GM21723 (cell line): ENCODE results near the gene RAPGEF3.

Experiments
- ATAC-seq: cut with Tn5 transposase; IDR thresholded peaks from one replicate; pipeline ENCODE4 v1.9.1; 2021; ENCODE audit warnings: mild to moderate bottlenecking, moderate library complexity; ENCODE audit not compliant: unreplicated experiment

The RAPGEF3 gene, protein sequence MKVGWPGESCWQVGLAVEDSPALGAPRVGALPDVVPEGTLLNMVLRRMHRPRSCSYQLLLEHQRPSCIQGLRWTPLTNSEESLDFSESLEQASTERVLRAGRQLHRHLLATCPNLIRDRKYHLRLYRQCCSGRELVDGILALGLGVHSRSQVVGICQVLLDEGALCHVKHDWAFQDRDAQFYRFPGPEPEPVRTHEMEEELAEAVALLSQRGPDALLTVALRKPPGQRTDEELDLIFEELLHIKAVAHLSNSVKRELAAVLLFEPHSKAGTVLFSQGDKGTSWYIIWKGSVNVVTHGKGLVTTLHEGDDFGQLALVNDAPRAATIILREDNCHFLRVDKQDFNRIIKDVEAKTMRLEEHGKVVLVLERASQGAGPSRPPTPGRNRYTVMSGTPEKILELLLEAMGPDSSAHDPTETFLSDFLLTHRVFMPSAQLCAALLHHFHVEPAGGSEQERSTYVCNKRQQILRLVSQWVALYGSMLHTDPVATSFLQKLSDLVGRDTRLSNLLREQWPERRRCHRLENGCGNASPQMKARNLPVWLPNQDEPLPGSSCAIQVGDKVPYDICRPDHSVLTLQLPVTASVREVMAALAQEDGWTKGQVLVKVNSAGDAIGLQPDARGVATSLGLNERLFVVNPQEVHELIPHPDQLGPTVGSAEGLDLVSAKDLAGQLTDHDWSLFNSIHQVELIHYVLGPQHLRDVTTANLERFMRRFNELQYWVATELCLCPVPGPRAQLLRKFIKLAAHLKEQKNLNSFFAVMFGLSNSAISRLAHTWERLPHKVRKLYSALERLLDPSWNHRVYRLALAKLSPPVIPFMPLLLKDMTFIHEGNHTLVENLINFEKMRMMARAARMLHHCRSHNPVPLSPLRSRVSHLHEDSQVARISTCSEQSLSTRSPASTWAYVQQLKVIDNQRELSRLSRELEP

DNA sequence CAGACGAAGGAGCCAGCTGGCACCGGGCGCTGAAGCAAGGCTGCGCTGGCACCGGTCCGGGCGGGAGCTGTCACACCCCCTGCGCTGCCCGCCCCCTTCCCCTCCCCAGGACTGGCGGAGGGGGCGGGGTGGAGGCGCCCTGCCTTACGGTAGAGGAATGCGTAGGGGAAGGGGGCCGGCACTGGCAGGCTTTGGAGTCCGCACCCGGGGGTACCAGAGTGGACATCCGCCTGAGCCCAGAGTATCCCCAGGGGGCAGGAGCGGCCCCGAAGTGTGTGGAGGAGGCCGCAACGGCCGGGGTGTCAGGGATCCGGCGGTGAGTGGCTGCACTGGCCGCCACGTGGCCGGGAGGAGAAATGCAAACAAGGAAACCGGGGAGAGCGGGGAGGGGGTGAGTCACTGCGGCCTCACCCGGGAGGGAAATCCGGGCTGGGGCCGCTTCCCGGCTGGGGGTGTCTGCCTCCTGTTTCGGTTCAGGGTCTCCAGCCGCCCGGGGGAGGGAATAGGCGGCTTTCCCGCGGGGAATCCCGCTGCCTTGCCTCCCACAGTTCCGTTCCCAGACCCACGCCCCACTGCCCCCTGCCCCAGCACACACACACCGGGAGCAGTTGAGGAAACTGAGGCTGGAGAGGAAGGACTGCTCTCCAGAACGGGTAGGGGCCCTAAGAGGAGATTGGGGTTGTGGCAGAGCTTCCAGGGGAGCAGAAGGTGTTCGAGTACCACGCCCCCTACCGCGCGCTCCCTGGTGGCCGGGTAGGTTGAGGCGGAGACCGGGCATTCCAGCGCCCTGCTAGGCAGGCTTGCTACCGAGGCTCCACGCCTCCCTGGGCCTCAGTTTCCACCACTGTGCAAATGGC lies at the start of gene RAPGEF3:
Gene RAPGEF3, minus strand, starts transcription at position 47 of the 857 bp plus-strand sequence. CDS start 324 bp downstream, outside the sequence.
- ATAC-seq = peak; percentile 68

DNA sequence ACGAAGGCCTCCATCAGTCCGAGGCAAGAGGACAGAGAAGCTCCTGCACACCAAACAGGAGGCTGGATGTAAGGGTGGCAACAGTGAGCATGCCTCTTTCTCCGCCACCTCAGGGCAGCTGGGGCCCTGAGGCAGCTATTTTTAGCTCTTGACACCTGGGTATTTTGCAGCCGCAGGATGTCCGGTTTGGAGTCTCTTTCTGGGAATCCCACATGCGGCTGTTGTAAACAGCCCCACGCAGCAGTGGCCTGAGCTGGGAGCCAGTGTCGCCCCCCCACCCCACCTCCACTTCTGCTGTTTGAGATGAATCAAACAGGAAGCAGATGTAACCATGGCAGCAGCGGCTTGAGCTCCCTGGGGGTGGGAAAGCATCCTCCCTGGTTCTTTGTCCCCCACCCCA lies 49.4 kb upstream of the RAPGEF3 start:
- peak; percentile 51 for ATAC-seq

DNA sequence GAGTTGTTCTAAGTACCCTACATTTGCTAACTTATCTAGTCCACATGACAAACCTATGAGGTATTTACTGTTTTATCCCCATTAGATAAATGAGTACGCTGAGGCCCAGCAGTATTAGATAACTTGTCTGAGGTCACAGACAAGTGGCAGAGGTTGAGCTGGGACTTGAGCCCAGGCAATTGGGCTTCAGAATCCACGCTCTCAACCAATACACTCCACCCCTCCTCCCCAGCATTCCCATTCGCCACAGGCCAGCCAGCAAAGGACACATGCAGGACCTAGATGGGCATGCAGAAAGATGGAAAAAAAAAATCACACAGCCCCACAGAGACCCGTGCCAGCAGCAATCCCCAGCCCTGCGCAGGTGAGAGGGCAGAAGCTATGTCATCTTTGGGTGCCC lies 48.7 kb upstream of the RAPGEF3 start:
- ATAC-seq = no peak

DNA sequence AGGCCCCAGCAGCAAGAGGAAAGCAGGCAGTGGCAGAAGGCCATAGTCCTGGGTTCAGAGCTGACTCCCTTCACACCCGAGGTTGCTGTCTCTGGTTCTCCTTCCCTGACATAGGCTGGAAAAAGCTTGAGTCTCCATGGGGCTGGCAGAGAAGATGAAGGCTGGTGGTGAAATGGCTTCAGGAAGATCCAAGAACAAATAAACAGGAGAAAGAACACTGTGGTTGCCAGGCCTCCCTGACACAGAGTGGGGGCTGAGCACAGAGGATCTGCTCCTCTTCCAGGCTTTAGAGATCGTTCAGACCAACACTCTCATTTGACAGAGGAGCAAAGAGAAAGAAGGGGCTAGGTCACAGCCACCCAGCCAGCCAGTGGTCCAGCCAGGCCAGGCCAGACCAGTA lies 46.7 kb upstream of the RAPGEF3 start:
- ATAC-seq = no peak

DNA sequence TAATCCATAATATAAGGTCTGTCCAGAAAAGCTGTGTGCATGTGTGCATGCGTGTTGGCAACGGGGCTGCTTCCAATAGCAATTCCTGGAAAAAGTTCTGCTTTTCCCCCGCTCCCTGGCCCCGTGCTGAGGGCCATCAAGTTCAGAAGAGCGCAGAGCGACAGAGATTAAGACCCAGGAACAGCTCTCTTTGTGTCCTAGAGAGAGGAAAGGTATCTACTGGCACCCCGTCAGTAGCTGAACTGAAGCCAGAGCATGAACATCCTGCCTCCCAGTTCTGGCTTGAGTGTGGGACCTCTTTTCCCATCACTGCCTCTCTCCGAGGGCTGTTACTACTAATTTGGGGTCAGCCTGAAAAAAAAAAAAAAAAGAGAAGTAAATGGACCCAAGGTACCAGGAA lies 45.5 kb upstream of the RAPGEF3 start:
- ATAC-seq = no peak

DNA sequence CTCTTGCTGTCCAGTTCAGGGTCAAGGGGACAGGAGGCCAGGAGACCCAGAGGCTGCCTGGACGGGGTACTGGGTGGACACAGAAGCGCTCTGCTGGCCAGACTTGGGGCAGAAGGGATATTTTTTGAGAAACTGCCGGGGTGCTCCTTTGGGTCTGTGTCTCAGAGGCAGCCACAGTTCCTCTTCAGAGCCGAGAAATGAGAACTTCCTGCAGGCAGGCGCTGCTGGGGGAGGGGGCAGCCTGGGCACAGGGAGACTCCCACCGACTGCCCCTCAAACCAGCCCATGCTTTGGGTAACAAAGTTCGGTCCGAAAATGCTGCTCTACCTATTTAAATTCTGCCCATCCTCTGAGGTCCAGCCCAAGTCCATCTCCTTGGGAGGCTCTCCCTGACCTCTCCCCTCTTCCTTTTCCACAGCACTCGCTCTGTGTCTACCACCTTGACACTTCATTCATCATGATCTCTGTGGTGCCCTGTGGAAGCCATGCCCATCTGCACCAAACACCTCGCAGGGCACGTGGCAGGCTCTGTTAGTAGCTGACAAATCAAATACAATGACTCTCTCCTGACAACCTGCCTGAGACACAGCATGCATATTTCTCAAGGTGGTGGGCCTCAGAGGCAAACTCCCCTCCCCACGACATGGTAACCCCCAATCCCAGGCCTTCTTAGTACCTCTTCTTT lies 44.7 kb upstream of the RAPGEF3 start:
- ATAC-seq = no peak

DNA sequence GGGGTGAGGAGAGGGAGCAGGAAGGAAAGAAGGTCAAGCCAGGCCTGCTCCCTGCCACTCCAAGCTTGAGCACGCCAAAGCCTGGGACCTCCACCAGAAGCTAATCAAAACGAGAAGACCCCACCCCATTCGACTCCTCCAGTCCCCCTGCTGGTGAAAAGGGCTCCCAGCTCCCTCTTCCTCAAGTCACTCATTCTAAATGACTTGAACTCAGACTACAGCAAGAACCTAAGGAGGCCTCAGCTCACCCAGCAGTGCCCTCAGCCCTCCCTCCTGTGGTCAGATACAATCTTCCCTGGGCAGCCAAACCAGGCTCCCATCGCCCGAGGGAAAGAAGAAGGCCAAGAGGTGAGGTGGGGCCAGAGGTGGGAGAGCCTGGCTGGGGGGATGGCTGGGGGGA lies 43.6 kb upstream of the RAPGEF3 start:
- ATAC-seq = no peak

DNA sequence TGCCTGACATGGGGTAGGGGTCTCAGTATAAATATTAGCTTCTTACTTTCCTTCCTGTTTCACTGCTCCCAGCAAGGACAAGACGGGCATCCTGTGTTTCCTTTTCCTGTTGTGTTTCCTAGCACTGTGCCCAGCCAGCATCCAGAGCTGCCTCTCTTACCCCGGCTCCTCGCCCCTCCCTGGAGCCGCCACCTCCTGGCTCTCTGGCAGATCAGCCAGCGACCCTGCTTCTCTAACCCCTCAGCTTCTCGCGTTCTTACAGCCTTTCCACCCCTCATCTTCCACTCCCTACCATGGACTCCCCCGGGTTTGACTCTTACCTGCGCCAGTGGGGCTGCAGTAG lies 43.2 kb upstream of the RAPGEF3 start:
- no peak for ATAC-seq

DNA sequence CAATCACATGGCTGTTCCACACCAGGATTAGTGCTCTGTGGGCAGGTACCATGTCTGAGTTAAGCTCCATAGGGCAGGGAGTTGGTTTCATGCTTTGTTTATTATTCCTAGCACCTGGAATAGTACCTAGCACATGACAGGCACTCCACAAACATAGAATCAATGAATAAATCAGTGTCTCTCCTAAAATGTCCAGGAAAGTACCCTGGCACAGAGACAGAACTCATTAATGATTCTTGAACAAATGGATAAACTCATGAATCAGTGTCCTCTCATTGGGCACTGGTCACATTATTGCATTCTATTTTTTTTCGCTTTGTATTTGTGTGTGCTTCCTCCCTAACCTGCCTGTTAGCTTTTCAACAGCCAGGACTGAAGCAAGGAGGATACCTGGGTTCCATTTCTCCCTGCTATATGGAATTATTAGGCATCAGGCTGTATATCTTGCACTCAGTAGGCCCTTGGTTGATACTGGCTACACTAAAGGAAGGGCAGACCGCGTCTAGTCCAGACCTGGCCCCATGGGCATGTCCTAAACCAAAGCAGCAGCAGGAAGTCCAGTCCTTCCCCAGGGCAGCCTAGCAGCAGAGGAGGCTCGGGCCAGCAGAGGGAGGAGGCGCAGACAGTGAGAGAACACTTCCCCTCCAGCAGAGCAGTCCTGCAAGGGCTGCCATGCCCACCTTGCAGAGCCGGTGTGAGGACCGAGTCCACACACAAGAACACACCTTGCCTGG lies 42.7 kb upstream of the RAPGEF3 start:
- ATAC-seq = no peak

DNA sequence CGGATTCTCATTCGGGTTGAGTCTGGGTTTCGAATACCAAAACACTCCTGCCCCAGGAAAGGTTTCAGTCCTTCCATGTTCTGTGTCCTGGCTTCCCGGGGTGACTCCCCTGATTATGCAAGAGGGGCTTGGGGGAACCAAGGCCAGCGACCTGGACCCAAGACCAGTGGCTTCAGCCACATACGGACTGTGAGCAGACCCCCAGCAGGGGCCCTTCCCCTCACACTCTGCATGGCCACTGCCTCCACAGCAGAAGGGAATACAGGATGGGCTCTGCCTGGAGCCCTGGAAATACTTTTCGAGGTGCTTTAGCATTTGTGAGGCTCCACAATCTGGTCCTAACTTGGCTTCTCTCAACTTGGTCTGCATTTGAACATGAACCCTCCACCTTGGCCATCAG lies 41.9 kb upstream of the RAPGEF3 start:
- no peak for ATAC-seq

DNA sequence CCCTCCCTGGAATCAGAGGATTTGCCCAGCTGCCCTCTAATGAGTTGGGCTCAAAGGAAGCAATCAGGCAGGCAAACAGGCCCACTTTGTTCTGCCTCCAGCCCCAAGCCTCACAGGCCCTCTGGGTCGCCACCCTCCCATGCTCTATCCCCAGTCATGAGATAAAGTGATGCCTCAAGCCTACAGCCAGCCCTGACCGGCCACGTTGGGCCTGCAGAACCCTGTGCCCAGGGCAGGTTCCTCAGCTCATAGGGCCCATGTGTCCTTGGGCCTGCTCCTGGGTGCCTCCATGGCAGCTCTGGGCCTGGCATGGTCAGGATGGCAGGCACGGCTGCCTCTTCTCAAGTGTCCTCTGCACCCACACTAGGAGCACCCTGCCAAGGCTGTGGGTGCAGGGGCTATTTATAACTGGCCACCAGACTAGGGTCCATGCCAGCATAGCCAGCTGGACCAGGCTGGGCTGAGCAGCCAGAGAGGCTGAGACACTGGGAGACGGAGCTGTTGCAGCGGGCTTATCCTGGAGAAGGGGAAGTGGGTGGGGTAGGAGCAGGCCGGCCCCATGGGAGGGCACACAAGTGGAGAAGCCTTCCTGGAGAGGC lies 40.8 kb upstream of the RAPGEF3 start:
- ATAC-seq = no peak

DNA sequence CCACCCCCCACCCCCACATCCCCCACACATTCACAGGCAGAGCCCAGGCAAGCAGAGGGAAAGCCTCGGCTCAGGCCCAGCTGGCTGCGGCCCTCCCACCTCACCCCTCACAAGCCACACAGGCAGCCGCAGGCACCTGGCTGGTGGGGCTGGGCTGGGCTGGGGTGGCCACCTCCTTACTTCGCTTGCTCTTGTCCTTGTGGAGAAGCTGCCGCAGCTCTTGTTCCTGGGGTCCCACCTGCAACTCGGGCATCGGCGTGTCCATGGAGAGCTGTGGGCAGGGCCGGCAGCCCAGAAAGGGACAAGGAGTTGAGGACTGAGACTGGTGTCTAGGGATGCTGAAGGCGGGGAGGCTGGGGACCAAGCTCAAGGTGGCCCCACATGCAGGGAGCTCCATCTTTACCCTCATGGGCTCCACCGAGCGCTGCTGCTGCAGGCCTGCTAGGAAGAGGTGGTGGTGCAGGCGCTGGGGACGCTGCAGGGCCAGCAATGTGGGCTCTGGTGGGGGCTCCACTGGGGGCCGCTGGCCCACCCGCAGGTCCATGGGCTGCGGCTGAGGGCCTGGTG lies 39.8 kb upstream of the RAPGEF3 start:
- ATAC-seq = no peak

DNA sequence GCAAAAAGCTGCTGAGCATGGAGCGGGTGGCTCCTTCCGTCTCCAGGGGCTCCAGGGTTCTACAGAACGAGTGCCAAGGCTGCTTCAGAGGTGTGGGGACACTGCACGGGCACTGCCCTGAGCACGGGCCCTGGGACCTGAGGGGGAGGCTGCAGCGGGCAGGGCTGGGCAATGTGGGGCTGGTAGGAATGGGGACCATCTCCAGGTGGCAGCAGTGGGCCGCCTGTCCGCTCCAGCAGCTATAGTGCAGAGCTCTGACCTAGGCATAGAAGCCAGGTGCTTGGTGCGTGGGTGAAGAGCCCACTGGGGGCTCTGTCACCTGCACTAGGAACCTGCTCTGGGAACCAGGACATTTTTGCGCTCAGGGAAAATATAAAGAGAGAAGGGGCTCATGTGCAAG lies 38.8 kb upstream of the RAPGEF3 start:
- ATAC-seq = peak; percentile 67

DNA sequence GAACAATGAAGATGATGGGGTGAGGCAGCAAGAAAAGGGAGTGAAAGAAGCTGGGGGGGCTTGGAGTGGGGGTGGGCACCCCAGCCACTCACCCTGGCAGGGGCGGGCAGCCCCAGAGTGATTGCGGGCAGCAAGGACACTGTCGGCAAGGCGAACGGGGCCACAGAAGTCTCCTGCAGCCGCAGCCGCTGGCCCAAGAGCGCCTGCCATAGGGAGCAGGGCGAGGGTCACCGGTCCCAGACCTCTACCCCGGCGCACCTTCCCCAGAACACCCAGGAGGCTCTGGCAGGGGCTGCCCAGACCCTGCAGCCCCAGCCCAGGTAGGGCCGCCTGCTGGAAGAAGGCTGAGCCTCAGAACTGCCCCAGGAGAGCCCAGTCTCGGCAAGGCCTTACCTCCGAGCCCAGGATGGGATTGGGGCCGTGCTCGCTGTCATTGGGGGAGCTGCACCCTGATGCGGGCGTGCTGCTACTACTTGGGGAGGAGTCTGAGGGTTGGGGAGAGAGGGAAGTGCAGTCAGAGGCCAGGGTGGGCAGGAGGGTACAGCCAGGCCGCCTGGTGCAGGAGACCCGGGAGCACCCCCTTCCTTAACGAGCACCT lies 37.2 kb upstream of the RAPGEF3 start:
- ATAC-seq = no peak

DNA sequence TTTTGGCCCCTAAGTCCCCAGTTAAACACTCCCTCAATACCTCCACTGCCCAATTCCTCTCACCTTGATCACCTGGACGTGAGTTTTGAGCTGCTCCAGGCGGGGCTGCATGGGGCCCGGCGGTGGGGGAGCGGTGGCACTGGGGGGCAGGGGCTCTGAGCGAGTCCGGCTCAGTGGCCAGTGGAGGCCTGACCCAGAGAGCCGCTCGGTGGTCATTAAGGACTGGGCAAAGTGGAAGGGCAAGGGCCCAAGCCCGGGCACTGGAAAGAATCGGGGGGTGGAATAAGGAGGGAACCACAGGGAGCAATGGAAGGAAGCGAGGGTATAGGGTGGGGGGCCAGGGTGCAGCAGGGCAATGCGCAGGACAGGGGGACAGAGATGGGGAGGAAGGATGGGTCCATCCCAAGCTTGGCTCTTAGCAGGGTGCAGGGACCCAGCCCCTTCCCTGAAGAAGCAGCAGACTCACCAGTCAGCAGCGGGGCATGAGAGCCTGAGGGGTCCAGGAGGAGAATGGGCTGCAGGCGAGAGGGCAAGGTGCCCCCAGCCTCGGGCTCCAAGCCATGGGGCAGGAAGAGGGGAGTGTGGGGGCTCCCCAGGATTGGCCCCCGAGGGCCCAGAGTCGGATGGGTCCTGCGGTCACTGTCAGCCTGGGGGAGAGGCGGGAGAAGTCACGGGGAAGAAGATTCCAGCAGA lies 36.6 kb upstream of the RAPGEF3 start:
- no peak for ATAC-seq

DNA sequence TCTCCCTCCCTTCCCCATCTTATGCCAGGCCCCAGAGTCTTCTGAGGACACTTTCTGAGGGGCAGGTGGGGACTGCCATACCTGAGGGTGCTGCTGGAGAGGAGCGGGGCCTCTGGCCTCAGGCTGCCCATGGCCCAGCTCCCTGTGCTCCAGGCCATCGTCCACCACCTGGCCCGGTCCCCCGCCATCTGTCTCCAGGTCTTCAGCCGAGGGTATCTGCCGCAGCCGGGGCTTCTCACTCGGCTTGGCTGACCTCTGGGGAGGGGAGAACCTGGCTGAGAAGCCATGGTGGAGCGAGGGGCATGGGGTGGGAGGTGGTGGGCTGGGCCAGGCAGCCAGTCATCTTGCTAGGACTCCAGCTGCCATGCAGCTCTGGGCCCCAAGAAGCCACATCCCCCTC lies 36.0 kb upstream of the RAPGEF3 start:
- no peak for ATAC-seq

DNA sequence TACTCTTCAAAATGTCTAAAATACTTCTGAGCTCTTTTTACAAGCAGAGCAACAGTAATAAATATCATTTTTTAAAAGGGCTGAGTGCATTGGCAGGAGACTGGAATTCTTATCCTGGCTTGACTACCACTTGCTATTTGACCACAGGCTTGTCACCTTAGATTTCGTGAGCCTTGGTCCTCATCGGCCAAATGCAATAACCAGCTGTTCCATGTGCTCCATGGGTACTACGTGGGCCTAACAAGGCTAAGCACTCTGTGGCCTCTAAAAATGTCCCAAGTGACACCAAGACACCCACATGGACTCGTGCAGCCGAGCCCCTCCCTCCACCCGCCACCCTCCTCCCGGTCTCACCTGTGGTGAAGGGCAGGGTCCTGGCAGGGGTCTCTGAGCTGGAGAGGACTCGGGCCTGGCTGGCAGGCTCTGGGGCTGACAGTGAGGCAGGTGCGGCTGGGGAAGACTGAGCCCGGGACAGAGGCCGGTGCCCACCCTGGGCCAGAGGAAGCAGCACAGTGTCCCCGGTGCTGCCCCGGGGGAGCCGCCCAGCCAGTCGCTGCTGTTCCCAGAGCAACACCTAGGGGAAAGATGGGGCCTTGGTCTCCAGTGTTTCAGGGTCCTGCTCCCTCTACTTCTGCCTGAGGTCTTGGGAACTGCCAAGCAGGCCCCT lies 34.5 kb upstream of the RAPGEF3 start:
- ATAC-seq = no peak

DNA sequence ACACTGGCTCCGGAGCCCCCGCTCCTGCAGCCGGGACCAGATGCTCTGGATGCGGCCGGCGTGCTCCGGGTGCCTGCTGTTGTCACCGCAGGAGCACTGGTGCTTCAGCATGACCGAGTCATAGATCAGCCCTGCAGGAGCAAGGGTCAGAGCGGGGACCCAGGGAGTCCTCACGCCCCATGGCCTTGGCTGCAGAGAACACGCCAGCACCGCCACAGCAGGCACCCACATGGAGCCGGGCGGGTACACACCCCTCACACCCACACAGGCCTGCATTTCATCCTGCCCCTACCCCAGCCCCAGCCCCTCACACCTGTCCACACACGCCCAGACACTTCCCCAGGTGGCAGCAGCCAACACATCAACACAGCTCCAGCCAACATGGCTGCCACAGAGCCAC lies 33.2 kb upstream of the RAPGEF3 start:
- ATAC-seq = no peak
